Esophagus mucosa (tissue), 1 donor: ENCODE results near the gene GARIN1A. TPM values are rescaled to one million over a fixed set of nuclear protein-coding genes. Genes with fewer than 3 reads are reported as not detected.

Experiments
- ATAC-seq: fragments of 200-7000 bp; cut with Tn5 transposase; one replicate; pipeline ENCODE4 v1.9.1; 2020
- total RNA-seq: library from RNA; stranded (reverse); gene quantifications from one replicate; pipeline ENCODE4 v1.2.4, GENCODE V29; 2023
- donor health status: DM: yes; HTN: yes; CAD: no.

Gene GARIN1A
- total RNA-seq, 1 donor from 2014 or later: 0.84 TPM

DNA sequence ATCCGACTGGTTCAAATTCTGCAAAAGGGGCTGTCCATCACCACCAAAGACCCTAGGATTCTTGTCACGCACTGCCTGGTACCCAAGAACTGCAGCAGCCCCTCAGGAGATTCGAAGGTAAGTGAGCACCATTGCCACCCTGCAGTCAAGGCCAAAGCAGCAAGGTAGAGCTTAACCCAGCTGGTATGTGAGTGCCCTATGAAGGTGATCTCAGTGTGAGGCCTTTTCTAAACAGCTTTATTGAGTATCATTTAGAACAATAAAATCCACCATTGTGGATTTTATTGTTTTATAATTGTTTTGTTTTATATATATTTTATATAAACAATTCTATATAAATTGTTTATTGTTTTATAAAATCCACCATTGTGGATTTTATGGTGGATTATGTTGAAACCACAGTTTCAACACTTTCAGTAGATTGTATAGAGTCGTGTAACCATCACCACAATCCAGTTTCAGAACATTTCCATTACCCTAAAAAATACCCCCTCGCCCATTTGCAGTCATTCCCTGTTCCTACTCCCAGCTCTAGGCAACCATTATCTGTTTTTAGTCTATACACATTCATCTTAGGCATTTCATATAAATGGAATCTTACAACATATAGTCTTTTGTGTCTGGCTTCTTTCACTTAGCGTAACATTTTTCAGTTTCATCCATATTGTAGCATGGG lies 47.0 kb downstream of the GARIN1A start:
- ATAC-seq: no peak

DNA sequence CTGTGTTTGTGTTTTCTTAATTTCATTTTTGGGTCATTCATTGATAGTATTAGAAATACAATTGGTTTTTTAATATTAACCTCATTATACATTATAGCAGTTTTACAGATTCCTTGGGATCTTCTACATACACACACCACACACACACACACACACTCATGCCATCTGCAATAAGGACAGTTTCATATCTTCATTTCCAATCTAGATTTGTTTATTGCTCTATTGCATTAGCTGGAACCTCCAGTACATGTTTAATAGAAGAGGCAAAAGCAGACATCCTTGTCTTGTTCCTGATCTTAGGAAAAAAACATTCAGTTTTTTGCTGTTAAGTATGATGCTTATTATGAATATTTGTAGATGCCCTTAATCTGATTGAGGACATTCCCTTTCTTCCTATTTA lies 49.3 kb downstream of the GARIN1A start:
- no peak for ATAC-seq

Other genes with a start within 250 kb of the GARIN1A start
- gene HILPDA, start 216.4 kb upstream of the GARIN1A start, total RNA-seq: 157 TPM
- gene METTL2B, start 195.5 kb upstream of the GARIN1A start, total RNA-seq: 18.4 TPM
- gene CALU, start 67.1 kb downstream of the GARIN1A start, total RNA-seq: 21.4 TPM
- gene OPN1SW, start 103.5 kb downstream of the GARIN1A start, total RNA-seq: not detected
- gene CCDC136, start 119.7 kb downstream of the GARIN1A start, total RNA-seq: 0.76 TPM
- 2.0 TPM for gene FLNC, start 158.1 kb downstream of the GARIN1A start, total RNA-seq
- gene ATP6V1F, start 190.6 kb downstream of the GARIN1A start, total RNA-seq: 193 TPM
- gene KCP, start 238.4 kb downstream of the GARIN1A start, total RNA-seq: 1.8 TPM